Suprapubic skin (tissue), 4 donors: ENCODE data around the gene DDAH1.

ENCODE experiments used
- CTCF ChIP-seq, 2 donors: fragments of 200-600 bp in 1 of 2; fragments of 450-650 bp in 1 of 2; sonication (generic) in 1 of 2; IDR thresholded peaks; one replicate each; pipeline ENCODE4 v1.5.1; 2016 to 2019; ENCODE audit warnings: antibody characterized with exemption in 2 of 2, mild to moderate bottlenecking in 1 of 2, moderate library complexity in 1 of 2
- EP300 ChIP-seq: sonication (generic); formaldehyde crosslinking; IDR thresholded peaks from one replicate; pipeline ENCODE4 v1.6.1; 2017; ENCODE audit warnings: antibody characterized with exemption
- POLR2A ChIP-seq, 2 donors: fragments of 450-650 bp; IDR thresholded peaks; one replicate each; pipeline ENCODE4 v1.6.1; 2017; ENCODE audit warnings: antibody characterized with exemption in 2 of 2, mild to moderate bottlenecking in 2 of 2, moderate library complexity in 2 of 2
- POLR2AphosphoS5 ChIP-seq, 3 donors: sonication (generic); formaldehyde crosslinking; IDR thresholded peaks; one replicate each; pipeline ENCODE4 v1.6.1; 2017; ENCODE audit warnings: antibody characterized with exemption in 3 of 3

DNA sequence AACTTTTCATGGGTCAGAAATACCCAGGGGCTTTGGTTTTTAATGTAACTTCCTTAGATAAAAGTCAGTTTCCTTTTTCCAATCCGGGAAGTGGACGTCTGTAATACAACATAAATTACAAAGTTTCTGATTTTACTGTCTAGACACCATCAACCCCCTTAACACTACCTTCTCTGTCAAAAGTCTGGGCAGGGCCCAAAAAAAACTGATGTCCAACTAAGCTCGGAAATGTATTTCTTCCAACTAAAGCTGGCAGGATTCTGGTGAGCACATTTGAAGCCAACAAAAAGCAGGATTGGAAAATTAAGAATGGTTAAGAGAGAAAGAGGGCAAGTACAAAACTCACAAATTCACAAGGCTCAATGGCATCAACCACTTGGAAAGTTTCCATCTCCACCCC is 24.3 kb downstream of the DDAH1 start:
- TF ChIP-seq CTCF (IDR thresholded peaks at IDR 0.05) (no peak), EP300 (no peak), POLR2A (IDR thresholded peaks at IDR 0.05) (no peak), POLR2AphosphoS5 (IDR thresholded peaks at IDR 0.05) (no peak)
